Stimulated activated CD4-positive, alpha-beta T cell treated with anti-CD3 and anti-CD28 coated beads, Interleukin-2, amount 100 ng/mL, for 24 hours (primary cell): ENCODE data around the gene CCT7.
A peak's percentile ranks its signal among the peaks of the same experiment; 100 is the strongest.
"Not testable (repeated sequence)": the region's sequence is repeated elsewhere in the genome, so short reads cannot be mapped to it uniquely, and the experiment has no call there.

Source experiments
- DNase-seq, 2 donors: peaks; one replicate each; pipeline ENCODE4 v3.0.0-alpha.2; 2020

CCT7 gene

DNA sequence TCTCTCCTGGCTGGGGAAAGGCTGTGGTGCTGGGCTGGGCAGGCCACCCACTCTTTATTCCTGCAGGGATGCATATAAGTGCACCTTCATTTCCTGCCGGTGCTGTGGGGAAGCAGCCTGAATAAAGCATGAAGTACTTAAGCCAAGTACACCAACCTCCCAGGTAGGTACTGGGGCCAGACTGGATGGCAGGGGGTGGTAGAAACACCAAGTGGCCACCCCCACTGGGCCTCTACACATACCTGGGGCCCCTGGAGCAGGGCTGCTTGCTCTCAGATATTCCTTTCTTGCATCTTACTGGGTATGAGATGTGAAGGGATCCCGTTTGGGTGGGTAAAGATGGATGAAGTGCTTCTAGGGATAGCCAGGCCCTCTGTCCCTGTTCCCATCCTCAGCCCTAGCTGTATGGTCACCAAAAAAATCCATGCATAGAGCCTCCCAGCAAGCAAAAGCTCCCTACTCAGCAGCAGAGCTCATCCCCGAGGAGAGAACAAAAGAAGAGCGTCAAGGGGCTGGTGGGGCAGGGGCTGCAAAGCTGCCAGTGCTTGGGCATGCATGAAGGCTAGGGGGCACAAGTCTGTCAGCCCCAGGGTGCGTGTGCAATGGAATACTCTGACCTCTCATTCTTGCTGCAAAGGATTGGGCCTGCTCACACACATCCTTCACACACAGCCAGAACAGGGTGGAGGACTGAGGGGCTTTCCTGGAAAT is 22.0 kb downstream of the CCT7 start:
- DNase-seq, result no peak

DNA sequence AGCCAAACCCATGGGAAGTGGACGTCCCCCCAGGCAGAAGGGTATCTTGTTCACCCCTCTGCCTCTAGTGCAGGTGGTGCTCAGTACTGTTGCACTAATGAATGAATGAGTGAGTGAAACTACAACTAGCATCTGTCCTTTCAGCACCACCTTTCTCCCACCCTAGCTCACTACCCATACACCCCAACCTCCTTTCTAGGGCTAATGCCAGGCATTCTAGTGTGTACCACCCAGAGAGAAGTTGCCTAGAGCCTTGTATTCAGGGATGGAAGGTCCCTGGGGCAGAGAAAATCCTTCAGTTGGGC is 22.5 kb downstream of the CCT7 start:
- DNase-seq, result no peak

DNA sequence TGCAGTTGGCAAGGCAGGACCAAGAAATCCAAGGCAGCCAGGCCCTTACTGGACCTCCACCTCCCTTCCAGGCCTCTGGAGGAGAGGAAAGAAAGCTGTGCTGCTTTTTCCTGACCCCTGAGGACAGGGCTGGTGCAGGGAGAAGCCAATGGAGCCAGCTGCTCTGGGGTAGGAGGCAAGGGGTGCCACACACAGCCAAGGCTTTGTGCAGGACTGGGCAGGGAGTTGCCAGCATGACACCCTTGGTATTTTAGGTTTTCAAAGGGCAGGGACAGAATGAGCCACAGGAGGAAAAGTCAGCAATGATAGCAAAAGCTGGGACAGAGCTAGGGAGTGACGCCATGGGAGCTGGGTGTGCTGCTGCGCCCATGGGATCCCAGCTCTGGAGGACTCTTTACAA is 22.9 kb downstream of the CCT7 start:
- no peak for DNase-seq

DNA sequence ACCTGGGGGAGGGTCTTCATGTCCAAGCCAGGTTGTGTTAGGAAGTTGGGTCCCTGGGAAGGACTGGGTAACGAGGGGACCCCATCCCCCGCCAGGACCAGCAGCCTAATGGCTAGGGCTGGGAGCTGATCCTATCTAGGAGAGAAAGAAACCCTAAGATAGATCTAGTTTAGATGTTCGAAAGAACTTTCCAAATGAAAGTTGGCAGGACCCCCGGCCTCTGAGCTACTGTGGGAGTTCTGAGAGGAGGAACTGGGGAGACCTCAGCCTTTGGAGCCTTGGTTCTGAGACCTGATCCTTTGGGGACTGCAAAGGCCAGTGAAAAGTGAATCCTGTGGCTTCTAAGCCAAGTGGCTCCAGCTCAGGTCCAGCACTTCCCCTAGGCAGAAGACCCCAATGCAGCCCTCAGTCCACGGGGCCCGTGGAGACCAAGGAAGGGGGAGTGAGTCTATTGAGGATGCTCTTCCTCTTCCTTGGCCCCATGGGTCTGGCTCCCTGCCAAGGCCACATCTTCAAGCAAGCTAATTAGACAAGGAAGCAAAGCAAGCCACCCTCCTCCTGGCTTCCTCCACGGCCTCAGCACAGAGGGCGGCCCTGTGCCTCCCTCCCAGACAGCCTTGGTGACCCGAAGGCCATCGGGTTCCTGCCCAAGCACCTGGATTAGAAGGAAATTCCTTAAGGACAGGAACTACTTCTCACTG is 23.5 kb downstream of the CCT7 start:
- no peak for DNase-seq

DNA sequence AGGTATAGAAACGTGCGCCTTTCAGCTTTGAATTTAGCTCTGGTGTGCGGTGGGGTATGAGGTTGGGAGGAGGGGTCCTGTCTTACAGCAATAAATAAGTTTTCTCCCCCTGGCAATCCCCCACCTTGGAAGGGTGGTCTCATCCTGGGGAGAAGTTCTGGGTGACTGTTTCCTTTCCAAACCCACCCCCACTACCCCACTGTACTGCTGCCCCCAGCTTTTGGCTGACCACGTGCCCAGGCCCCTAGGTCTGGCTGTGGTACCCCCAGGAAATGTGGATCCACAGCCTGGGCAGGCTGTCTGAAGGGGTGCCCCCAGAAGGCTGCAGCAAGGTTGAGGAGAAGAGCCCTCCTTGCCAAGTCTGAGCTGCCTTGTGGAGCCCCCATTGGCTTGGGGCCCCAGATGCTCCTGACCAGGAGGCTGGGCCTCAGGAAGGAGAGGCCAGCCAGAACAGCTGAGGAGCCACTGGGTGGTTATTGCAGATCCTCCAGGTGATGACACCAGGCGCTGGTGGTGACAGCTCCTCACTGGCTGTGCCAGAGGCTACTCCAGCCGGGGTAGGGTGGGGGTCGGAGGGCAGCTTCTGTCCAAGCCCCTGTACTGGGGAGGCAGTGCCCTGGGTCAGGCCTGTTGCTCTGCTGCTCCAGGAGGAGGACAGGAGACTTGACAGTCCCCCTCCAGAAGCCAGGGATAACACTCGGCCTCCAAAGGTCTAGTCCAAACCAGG is 24.2 kb downstream of the CCT7 start:
- no peak for DNase-seq

DNA sequence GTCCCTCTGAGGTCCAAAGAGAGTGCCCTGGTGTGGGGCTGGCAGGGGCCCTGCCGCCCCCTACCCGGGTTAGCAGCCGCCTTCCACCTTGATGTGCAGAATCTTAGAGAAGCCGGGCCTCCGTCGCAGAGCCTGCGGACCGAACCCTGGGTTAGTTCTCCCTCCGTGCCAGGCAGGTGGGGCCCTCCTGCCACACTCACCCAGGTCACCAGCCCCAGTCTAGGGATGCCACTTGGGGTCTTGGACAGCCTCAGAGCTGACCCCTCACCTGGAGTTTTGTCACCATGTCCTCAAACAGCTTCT is 24.8 kb downstream of the CCT7 start:
- DNase-seq, result no peak

DNA sequence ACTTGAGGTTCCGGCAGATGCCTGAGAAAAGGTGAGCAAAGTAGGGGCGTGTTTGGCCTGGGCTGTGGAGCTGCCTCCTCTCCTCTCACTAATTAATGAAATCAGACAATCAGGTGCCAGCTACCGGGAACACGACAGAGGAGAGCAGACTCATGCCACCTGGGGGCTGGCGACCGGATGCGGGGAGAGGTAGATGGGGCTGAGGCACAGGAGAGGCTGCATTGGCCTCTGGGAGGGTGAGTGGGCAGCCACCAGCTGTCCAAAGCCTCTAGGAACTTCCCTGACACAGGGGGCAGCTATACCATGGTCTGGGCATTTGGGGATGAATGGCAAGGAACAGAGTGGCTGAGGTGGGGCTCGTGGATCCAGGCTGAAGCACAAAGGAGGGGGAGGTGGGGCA is 25.2 kb downstream of the CCT7 start:
- no peak for DNase-seq

DNA sequence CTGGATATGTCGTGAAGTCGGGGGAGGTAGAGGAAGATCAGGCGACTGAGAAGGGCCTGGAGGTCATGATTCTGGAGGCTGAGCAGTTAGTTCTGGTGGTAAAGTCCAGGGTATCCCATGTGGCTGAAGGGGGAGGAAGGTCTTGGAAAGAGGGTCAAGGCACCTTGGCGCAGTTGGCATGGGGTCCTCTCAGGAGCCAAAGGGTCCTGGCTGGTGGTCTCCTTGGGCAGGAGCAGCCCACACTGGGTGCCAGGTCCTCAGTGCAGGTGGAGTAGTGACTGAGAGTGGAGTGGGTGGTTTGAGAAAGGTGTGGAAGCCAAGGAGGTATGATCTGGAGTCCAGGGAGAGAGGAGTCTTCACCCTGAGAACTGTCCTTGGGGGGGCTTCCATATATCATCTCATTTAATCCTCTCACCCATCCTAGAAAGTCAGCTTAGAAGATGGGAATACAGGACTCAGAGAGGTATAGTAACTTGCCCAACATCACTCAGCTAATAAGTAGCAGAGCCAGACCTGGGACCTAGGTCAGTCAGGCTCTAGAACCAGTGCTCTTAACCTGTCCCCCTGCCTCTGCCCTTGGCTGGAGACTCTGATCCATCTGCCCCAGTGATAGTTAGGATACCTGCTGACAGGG is 25.7 kb downstream of the CCT7 start:
- DNase-seq, result no peak

DNA sequence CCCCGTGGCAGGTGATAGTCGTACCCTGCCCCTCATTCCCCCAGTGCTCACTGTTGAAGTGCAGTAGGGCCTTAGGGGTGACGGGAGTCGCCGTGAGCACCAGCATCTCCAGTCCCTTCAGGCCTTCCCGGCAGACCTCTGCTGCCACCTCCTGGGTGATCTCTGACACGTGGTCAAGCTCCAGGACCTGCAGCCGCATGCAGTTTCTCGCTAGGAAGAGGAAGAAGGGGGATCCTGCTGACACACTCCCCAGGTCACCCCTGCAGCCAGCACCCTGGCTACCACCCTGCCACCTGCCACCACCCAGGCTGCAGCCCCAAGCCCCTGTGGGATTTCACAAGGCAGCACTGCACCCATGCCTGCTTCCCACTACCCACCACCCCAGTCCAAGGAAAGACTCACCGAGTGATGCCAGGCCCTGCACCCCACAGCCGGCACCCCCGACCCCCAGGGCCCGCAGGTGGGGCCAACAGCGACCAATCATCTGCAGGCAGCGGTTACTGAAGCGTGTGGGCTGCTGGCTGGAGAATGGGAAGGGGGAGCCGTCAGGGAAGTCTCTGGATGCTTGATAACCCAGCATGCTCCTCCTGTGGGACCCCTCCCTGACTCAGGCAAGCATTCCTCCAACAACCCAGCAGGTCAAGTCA is 26.4 kb downstream of the CCT7 start:
- no peak for DNase-seq

DNA sequence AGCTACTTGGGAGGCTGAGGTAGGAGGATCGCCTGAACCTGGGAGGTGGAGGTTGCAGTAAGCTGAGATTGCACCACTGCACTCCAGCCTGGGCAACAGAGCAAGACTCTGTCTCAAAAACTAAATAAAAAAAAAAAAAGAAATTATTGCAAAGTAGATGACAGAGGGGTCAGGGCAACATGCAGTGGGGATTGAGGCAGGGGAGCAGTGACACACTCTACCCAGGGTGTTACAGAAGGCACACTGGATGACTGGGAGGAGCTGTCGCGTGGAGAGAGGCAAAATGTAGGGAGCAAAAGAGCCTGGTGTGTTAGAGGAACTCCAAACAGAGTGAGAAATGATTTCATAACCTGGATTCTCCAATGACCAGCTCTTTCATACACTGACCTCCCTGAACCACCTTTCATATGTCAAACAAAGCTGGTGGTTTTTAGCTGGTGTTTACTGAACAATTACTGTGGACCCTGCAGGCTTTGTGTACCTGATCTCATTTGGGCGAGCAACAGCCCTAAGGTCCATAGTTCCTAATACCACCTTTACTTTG is 28.1 kb downstream of the CCT7 start:
- no peak for DNase-seq

DNA sequence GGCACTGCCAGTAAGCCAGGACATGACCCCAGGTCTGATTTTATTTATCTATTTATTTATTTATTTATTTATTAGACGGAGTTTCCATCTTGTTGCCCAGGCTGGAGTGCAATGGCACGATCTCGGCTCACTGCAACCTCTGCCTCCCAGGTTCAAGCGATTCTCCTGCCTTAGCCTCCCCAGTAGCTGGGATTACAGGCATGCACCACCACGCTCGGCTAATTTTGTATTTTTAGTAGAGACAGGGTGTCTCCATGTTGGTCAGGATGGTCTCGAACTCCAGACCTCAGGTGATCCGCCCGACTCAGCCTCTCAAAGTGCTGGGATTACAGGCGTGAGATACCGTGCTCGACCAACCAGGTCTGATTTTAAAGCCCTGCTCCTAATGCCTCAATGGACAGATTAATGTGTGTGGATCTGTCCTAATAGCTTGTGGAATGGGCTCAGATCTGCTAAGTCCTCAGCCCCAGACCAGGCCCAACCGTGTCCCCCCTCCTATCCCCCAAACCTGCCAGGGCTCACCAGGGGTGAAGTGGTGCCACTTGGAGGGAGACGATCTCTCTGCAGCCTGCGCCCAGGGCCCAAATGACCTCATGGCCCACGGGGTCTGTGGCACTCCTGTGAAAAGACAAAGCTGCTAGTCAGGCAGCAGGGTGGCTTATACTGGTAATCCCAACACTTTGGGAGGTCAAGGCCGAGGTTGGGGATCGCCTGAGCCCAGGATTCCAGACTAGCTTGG is 28.8 kb downstream of the CCT7 start:
- DNase-seq, result not testable (repeated sequence)

DNA sequence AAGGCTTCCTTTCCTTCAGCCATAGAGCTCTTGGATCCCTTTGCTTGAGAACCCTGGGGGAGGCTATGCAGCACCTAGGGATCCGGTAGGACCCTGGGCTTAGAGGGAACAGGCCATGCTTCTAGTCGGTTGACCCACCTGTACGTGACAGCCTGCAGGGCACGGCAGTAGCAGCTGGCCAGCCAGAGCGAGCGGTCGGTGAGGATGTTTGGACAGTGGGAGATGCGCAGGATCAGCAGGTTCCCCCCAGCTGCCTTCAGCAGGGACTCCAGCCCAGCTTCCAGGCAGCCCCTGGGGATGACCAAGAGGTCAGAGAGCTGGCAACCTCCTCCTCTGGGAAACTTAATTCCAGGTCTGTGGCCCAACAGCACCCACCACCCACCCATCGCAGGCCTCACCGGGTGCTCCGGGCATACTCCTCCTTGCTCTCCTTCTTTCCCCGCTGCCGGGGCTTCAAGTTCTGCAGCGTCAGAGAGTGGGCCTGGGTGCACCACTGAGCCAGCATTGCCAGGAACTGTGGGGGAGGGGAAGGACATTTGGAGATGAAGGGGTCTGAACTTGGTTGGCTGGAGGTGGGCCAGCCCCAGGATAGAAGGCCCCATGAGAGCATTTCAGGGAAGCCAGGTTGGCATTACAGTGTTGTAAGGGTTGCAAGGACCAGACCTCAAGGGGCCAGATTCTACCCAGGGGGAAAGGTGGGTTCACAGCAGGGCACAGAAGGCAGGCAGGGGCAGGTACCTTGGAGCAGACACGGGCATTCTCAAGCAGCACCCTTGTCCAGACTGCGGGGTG is 29.6 kb downstream of the CCT7 start:
- no peak for DNase-seq

DNA sequence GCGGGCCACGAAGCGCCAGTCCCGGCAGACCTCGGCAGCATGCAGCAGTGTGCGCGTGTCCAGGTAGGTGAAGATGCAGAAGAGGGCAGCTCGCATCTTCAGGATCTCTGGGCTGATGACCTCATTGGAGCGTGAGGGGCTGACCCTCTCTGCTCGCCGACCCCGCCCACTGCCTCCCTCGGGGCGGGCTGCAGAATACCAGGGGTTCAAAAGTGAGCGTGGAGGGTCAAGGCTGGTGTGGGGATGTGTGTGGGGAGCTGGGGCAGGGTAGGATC is 30.2 kb downstream of the CCT7 start:
- DNase-seq, result no peak

DNA sequence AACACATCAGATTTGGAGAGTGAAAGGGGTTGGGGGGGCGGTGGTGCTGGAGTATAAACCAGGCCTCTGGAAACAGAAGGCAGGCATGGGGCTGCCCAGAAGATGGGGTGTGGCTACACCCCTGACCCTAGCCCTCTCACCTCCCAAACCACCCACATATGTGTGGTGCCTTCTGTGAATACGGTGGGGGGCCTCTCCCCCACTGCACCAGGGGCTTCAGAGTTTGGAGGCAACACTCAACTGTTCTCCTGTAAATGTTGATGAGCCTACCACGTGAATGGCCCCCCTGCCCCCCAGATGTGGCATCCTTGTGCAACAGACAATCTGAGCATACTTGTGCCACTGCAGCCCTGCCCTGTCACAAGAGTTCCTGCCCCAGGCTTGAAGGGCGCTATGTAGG is 30.7 kb downstream of the CCT7 start:
- no peak for DNase-seq

DNA sequence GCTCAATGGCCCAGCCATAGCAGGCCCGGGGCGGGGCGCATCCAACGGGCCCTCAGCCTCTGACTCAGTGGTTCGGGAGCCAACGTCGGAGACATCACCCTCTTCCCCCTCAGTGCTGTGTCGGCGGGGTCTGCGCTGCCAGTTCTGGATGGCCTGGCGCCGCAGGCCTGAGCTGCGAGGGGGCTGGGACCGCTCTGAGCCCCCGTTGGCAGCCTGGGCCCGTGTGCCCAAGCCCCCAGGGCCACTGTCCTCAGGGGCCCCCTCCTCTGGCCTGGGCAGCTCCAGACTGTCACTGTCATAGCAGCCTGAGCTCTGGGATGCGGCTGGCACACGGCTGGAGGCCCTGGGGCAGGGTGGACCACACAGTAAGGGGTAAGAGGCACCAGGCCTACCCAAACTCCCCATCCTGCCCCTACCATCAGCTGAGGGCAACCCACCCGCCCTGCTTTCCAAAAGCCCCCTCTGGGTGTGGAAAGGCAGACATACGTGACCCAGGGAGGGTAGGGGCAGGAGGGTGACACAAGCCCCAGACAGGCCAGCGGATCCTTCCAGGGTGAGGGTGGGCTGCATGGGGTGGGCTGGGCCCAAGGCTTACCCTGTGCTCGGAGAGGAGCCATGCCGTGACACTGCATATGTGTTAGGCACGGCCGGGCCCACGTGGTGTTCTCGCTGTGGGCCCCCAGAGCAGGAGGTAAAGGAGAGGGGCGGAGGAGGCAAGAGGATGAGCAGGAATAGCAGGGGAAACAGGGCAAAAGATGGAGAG is 31.4 kb downstream of the CCT7 start:
- DNase-seq, result no peak

DNA sequence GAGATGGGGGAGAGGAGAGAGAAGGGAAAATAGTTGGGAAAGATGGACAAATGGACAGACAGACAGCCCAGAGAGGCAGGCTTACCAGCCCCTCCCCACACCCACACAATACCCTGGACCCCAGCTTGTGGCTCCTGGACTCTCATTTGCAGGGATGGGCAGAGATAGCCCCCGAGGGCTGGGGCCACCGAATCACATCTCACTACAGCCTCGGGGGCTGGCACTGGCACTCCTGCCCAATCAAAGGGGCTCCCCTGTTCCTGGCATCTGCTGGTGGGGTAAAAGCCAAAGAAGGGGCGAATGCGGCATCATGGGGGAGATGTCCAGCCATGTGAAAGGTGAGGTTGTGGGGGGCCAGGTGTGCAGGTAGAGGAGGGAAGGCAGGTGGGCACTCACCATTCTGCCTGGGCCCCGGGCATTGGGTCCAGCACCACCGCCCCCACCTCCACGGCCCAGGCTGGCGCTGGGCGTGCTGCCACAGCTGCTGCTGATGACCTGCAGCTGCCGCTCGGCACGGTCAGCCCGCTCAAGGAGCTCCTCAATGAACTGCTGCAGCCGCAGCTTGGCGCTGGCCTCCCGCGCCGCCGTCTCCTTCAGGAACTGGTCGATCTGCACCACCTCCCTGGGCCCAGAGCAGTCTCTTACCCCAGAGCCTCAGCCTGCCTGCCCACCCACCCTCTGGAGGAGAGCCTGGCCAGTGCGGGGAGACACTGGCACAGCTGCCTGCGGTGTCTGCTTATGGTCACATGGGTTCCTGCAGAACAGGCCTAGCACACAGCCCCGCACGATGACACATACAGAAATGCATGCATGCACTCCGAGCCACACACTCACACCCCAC is 32.2 kb downstream of the CCT7 start:
- DNase-seq, result no peak

DNA sequence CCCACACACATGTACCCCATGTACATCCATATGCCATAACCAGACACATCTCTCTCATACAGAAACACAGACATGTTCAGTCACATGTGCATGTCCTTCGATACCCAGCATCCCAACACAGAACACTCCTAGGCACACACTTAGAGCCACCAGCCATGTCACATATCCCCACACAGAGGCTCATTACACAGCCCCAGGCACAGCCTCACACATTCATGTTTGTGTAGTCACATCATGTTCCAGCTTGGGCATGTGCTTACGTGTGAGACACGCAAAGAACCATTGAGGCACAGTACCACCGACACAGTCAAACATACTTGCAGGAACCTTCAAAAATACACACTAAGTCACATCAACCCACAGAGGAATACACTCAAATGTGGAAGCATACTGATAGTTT is 32.9 kb downstream of the CCT7 start:
- DNase-seq, result no peak

DNA sequence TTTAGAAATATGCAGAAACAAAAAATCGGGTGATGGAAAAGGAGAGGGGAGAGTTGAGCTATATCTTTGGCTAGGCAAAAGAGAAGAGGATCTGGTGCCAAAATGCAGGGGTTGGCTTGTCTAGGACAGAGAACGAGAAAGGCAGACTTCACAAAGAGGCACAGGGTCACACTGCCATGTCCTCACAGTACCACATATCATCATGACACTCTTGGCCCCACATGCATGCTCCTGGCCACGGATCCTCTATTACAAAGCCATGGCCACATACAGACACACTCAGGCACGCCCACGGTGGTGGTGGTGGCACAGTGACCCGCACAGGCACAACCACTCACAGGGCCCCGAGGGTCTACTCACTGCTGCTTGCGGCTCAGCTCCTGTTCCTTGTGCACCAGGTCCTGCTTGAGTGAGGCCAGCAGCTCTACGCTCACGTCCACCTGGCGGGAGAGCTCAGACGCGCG is 34.3 kb downstream of the CCT7 start:
- DNase-seq, result no peak

DNA sequence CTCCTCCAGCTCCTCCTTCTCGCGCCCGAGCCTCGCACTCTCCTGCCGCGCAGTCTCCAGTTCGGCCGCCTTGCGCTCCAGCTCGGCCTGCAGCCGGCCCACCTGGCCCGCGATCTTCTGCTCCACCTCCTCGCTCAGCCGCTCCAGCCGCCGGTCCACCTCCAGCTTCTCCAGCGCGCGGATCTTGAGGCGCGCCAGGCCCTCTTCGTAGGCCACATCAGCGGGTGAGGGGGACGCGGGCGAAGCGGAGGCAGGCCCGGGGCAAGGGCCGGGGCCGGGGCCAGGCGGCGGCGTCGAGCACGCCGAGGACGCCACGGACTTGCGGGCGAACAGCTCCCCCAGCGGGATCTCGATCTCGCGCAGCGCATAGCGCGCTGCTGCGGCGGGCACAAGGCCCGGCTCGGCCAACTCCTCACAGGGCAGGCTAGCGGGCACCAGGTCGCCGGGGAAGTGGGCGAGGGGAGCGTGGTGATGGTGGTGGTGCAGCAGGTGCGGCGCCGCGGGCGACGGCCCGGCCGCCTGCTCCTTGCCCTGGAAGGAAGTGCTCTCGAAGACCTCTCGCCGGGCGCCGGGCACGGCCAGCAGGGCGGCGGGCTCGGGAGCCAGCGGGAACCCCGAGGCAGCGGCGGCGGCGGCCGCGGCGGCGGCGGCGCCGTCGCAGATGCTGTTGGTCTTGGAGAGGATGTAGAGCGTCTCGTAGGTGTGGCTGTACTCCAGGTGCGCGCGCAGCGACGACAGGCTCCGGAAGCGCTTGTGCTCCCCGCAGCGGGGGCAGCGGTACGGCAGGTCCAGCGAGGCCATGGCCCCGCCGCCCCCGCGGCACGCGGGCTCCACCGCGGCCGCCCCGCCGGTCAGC is 35.0 kb downstream of the CCT7 start:
- peak; percentile 70 to 74 for DNase-seq
